ENCODE measurements around the gene HLA-F.

HLA-F gene

DNA sequence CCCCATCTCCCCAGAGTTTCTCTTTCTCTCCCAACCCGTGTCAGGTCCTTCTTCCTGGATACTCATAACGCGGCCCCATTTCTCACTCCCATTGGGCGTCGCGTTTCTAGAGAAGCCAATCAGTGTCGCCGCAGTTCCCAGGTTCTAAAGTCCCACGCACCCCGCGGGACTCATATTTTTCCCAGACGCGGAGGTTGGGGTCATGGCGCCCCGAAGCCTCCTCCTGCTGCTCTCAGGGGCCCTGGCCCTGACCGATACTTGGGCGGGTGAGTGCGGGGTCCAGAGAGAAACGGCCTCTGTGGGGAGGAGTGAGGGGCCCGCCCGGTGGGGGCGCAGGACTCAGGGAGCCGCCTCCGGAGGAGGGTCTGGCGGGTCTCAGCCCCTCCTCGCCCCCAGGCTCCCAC lies at the start of gene HLA-F:
HLA-F (plus strand) TSS at position 173 of the 404 bp plus-strand sequence; CDS start at position 203, 30 bp downstream.
- peak; percentile 91 for DNase-seq (ENCODE audit: low spot score)

DNA sequence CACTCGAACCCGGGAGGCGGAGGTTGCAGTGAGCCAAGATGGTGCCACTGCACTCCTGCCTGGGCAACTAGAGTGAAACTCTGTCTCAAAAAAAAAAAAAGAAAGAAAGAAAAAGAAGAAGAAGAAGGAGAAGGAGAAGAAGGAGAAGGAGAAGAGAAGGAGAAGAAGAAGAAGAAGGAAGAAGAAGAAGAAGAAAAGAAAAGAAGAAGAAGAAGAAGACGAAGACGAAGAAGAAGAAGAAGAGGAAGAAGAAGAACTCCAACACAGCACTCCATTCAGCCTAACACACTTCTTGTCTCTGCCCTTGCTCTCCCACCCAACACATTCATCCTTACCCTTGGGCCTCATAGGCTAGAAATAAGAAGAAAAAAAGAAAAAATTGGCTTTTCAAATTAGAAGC lies 49.2 kb upstream of the HLA-F start:
- DNase-seq (ENCODE audit: low spot score) = no peak

DNA sequence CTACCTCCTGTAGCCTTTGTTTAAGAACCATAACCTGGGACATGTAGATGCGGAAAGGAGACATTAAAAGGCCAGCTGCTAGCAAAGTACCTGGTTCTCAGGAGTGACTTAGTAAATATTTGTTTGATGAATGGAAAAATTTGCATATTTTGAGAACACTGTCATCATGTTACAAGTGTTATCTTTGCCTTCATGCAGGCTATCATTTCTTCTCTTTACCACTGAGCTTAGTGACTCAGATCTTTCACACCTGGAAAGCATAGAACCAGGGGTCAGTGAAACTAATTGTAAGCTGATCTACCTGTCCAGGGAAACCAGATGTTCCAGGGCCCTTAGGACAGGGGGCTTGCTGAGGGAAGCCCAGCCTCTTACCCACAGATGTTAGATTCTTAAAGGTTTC lies 47.7 kb upstream of the HLA-F start:
- no peak for DNase-seq (ENCODE audit: low spot score)

DNA sequence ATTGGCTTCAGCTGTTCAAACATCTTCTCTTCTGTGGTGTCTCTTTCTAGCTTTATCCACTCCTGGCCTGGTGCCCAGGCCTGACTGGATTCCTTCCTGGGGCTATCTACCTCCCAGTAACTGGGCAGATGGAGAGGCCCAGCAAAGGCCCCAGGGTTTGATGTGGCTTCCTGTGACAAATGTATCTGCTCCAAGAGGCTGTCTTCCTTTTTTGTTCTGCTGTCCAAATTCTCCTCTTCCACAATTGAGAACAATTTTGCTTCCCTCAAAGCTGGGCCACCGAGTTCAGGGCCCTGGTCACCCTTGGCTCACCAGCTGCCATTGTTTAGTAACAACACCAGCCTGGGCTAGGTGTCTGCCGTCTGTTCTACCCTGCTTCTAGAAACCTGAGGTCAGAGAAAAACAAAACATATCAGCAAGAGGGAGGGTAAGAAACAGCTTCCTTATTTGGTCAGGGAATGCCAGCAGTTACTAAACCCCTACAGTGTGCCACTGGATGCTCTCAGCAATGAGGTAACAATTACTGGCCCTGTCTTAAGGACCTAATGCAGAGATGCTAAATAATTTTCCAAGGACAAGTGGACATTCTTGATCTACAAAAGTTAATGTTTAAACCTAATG lies 46.1 kb upstream of the HLA-F start:
- no peak for DNase-seq (ENCODE audit: low spot score)

DNA sequence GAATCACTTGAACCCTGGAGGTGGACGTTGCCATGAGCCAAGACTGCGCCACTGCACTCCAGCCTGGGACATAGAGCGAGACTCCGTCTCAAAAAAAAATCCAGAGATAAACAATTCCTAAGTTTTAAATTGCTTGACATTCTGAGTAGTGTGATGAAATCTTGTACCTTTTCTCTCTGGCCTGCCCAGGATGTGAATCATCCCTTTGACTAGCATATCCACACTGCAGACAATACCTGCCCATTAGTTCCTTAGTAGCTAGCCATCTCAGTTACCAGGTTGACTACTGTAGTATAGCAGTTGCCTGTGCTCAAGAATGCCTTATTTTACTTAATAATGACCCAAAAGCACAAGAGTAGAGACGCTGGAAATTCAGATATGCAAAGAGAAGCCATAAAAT lies 45.1 kb upstream of the HLA-F start:
- DNase-seq (ENCODE audit: low spot score) = no peak

DNA sequence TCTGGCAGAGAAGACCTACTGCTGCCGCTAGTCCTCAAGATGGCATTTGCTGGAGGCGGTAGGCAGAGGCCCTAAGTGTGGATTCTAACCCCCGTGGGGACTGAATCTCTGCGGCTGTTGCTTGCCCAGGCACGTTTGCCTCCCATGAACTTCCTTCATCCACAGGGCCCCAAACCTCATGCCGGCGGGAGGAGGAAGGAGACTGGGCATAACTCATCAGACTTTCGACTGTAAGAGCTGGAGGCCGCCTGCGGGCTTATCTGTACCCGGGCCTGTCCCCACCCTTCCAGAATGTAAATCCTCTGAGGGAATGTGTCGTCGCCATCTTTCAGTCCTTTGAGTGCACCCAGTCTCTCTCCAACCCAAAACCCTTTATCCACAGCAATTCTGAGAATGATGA lies 43.3 kb upstream of the HLA-F start:
- DNase-seq (ENCODE audit: low spot score) = no peak

DNA sequence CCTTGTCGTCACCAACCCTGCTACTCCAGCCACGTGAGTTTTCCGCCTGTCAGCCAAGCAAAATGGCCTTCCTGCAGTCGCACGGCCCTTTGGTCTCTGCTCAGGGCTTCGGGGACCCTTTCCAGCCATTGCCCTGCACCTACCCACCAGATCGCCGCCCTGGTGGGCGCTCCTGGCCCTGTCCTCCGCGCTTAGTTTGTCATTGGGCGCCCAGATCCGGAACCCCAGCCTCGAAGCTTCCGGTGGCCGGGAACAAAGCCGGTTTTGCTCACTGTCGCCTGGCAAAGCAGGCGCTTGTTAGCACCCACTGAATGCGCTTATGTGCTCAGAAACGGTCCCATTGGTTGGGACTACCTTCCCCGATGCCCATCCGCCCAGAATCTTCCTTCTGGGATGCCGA lies 42.8 kb upstream of the HLA-F start:
- no peak for DNase-seq (ENCODE audit: low spot score)

DNA sequence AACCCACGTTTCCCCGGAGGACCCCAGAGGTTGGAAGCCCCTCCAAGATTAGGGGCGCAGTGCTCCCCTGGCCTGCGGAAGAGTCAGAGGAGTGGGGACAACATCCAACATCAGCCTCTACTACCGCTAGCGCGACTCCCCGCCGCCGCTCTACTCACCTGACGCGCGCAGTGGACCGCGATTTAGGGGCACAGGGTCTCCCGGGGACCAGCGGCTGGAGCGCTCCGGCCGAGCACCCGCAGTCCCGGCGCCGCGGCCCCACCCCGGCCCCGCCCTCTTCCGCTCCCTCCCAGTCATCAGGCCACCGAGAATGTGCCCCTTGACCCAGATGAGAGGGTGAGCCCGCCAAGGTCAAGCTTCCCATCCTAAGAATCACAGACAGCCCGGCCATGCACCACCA lies 42.3 kb upstream of the HLA-F start, which contains the start of gene ZFP57:
ZFP57 (minus strand) TSS at position 249 of the 400 bp plus-strand sequence. CDS start 4,149 bp downstream, outside the sequence.
- DNase-seq (ENCODE audit: low spot score) = no peak

DNA sequence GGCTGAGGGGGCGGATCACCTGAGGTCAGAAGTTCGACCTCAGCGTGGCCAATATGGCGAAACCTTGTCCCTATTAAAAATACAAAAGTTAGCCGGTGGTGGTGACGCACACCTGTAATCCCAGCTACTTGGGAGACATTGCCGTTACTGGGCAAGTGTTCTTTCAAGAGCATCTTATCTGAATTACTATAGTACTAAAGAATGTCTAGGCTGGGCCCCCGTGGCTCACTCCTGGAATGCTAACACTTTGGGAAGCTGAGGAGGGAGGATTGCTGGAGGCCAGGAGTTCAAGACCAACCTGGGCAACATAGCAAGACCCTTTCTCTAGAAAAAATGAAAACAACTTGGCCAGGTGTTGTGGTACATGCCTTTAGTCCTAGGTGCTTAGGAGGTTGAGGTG lies 41.4 kb upstream of the HLA-F start:
- DNase-seq (ENCODE audit: low spot score) = no peak

DNA sequence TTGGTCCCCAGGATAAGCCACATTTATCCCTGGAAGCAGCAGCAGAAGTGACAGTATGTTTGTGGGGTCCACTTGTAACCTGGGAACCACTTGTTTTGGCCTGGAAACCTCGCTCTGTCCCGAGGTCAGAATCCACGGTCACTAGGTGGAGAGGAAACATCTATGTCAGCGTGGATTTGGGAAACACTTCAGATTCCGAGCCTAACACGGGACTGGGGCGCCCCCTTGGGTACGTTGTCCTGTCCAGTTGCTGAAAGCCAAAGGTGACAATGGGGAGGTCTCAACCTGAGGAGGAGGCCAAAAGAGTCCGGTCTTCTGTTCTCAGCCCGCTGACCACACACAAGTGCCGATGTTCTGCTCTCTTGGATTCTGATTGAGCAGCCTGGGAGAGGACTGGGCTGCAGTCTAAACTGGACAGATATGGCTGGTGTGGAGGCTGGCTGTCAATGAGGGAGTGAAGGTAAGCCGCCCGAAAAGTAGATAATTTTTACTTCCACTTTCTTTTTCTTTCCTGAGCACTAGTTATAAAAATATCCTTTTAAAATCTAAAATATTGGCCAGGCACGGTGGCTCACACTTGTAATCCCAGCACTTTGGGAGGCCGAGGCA lies 37.4 kb upstream of the HLA-F start:
- DNase-seq (ENCODE audit: low spot score) = no peak

DNA sequence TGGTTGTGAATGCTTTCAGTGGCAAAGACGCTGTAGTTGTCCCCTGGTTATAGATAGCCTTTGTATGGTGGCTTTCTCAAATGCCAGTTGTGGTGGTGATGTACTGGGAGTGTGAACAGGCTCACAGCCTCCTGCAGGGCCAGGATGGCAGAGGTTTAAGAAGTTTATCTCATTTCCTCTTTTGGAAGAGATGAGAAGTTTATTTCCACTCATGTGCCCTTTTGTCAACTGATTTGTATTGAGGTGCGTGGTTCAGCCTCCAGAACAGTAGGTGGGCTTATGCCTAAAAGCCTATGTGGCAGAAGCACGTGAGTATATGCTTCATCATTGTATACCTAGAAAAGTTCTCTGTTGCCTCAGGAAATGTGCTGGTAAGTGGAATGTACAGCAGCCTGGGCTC lies 28.6 kb upstream of the HLA-F start:
- DNase-seq (ENCODE audit: low spot score) = no peak

DNA sequence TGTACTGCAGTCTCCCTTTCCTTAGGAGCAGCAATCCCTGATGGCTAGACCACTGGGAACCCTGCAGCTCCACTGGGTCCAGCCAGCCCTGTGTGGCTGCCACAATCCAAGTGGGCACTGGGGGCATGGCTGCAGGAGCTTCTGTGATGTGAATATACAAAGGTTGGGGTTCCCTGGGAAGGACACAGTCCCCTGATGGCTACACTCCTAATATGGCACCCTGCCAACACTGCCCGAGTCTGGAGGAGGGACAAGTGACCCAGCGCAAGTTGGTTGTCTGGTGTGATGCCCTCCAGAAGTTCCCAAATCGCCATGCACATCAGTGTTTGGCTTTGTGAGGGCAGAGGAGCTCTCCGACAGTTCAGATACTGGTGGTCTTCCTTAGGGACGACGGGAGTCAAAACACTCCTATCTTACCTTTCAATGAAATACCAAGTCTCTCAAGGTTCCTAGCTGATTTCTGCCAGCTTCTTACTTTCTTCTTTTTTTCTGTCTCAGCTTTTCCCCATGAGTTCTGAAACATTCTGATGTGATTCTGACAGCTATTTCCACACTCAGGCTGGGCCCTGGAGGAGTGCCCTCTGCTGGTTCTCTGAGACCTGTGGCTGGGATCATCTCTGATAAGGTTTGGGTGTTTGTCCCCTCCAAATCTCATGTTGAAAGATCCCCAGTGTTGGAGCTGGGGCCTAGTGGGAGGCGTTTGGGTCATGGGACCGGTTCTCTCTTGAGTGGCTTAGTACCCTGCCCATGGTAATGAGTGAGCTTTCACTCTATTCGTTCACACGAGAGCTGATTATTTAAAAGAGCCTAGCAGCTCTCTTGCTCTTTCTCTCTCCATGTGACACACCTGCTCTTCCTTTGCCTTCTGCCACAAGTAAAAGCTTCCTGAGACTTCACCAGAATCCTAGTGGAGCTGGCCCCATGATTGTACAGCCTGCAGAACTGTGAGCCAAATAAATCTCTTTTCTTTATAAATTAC lies 26.8 kb upstream of the HLA-F start:
- no peak for DNase-seq (ENCODE audit: low spot score)

DNA sequence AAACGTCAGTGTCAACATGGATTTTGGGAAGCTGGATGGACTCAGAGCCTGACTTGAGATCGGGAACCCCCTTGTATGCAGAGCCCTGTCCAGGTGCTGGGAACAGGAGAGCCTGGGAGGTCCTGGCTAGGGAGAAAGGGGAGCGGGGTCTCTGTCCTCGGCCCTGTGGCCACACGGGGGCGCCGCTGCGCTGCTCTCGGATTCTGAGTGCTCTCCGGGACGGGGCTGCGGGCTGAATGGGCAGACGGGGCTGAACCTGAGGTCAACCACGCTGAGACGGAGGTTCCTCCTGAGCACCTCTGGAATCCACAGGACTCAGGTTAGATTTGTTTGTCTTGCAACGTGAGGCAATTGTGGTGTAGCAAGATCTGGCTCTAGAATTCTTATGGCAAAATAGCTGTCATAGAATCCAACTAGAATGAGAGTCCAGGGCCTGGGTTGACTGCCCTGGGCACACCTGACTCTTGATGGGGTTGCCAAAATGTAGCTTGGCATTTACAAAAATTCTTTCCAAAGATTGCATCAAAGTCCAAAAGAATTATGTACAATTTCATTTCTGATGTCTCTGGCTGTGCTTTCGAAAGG lies 20.6 kb upstream of the HLA-F start:
- peak; percentile 12 for DNase-seq (ENCODE audit: low spot score)

DNA sequence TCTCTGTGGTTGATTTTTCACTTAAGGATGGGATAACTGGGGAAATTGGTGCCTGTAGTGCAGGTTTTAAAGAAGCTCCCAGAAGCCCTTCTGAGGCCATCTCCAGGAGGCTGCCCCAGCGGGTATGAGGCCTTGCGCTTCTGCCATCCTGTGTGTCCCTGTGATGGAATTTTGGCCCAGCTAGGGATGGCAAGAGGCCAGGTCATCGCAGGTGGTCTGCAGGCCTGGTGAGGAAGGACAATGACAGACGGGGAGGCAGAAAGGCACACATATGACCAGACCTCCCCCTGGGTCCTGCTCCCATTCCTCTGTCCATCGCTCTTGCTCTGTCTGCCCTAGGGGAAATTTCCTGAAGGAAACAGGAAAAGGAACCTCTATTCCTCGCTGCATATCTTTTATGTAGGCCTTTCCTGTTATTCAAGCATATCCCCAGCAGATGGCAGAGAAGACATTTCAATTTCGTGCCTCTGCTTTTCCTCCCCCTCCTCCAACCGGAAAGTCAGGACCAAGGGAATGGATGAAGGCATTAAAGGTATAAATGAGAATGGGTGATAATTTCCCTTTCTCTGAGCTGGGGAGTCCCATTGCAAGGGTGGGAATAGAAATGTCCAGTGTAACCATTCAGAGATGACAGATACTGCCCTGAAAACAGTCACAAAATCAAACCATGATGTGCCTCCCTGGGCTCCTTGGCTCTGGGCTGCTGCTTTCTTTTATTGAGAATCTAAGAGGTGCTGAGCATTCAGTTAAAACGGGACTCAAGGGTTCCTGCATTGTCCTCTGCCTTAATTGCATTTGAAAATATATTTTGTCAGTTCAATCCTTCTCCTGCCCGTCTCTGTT lies 17.6 kb upstream of the HLA-F start:
- peak; percentile 54 for DNase-seq (ENCODE audit: low spot score)

DNA sequence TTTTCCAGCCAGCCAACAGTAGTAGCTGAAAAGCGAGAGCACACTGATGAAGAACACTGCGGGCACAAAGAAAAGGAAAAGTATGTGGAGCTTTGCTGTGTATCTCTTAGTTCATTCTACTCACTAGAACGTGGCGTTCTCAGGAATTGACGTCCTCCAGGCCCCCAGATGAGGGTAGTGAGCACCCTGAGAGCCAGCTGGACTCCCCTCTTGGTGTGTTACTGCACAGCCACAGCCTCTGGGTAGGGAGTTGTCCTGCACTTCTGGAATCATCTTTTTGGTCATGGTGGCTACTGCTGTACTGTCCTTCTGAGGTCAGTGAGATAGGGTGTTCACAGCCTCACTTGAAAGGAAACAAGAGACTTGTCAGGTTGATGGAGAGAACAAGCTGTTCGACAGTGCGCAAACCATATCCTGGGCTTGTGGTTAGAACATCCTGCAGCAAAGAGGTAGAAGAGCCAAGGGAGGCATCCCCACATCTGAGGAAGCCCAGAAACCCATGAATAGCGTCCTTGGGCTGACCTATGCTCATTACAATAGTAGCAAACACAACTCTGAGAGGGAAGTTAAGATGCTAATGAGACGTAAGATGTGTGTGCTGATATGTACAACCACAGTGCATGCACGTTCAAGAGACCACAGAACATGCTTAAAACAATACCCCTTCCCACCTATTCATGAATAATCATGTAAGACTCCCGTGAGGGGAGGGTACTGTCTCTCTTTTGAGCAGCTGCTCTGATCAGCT lies 14.6 kb upstream of the HLA-F start:
- no peak for DNase-seq (ENCODE audit: low spot score)

DNA sequence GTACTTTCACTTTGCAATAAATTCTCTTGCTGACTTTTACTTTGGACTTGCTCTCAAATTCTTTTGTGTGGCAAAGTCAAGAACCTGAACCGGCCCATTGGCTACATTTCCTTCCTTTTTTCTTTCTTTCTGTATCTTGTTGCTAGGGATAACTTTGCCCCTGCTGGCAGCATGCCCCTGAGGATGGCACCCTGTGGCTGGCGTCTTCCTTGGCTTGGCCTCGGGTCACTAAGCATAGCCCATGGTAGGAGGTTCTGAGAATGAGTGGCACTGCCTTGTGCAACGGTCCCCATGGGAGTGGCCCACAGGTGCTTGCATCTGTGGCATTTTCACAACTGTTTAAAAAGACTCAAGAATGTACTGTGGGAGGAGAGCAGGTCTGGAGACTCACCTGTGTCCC lies 14.0 kb upstream of the HLA-F start:
- no peak for DNase-seq (ENCODE audit: low spot score)

DNA sequence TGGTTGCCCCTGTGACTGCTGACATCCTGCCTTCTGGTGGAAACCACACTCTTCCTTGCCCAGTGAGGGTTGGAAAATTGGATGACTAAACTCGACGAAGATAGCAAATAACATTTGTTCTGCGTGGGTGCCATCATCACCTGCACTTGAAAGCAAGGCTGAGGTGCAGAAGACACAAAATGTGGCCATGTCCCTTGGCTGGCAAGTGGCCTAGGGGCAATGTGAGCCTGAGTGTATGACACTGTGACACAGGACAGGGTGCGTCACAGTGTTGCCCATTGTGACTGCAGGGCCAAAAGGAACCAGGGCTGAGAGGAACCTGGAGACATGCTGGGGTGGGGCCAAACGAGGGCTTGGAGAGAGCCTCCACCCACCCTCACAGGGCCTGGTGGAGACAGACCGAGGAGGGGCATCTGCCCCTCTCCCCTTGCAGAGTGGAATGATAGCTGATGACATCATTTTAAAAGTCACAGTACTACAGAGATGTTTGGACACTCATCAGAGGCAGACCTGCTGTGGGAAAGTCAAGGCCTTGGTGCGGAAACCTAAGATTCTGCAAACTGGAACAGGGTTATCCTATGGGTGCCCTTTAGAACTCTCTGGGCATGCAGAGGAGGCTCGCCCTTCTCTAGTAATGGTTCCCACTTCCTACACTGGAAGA lies 12.8 kb upstream of the HLA-F start:
- DNase-seq (ENCODE audit: low spot score) = no peak

DNA sequence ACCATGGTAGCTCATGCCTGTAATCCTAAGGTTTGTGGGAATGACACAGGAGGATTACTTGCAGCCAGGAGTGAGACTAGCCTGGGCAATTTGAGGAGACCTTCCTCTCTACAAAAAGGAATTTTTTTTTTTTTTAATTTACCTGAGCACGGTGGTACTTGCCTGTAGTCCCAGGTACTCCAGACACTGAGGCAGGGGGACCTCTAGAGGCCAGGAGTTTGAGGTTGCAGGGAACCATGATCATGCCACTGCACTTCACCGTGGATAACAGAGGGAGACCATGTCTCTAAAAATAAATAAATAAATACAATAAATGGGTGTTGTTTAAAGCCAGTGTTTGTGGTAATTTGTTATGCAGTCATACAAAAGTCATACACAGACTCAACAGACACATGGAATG lies 2.4 kb upstream of the HLA-F start:
- DNase-seq (ENCODE audit: low spot score) = no peak

DNA sequence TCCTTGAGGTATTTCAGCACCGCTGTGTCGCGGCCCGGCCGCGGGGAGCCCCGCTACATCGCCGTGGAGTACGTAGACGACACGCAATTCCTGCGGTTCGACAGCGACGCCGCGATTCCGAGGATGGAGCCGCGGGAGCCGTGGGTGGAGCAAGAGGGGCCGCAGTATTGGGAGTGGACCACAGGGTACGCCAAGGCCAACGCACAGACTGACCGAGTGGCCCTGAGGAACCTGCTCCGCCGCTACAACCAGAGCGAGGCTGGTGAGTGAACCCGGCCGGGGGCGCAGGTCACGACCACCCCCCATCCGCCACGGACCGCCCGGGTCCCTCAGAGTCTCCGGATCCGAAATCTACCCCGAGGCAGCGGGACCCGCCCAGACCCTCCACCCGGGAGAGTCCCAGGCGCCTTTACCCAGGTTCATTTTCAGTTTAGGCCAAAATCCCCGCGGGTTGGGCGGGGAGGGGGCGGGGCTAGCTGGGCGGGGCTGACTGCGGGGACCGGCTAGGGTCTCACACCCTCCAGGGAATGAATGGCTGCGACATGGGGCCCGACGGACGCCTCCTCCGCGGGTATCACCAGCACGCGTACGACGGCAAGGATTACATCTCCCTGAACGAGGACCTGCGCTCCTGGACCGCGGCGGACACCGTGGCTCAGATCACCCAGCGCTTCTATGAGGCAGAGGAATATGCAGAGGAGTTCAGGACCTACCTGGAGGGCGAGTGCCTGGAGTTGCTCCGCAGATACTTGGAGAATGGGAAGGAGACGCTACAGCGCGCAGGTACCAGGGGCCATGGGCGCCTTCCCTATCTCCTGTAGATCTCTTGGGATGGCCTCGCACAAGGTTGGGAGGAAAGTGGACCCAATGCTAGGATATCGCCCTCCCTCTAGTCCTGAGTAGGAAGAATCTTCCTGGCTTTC lies 693 bp downstream of the HLA-F start:
- DNase-seq (ENCODE audit: low spot score) = no peak
